H7 (cell line): Measurements from ENCODE around the gene IL12B. TPM values are rescaled to one million over a fixed set of nuclear protein-coding genes. Genes with fewer than 3 reads are reported as not detected.
"Not testable (repeated sequence)": the region's sequence is repeated elsewhere in the genome, so short reads cannot be mapped to it uniquely, and the experiment has no call there.

Experiments
- DNase-seq: peaks from one replicate; pipeline ENCODE4 v3.0.0; 2012
- H3K27me3 ChIP-seq: 2 replicates; pipeline ENCODE4 v1.6.0; 2011; ENCODE audit warnings: mild to moderate bottlenecking, low read length; ENCODE audit not compliant: control insufficient read depth, insufficient read depth
- H3K36me3 ChIP-seq: replicated peaks from 2 replicates; pipeline ENCODE4 v1.5.1; 2011; ENCODE audit warnings: low read length; ENCODE audit not compliant: control insufficient read depth, insufficient read depth
- H3K4me3 ChIP-seq: 2 replicates; pipeline ENCODE4 v1.5.1; 2011; ENCODE audit warnings: low read depth, mild to moderate bottlenecking, control low read depth, low read length, moderate library complexity; ENCODE audit not compliant: insufficient read depth
- total RNA-seq: library from RNA; depleted of rRNA; stranded (reverse); fragments of >200 nt; shearing (Covaris generic); gene quantifications from 2 replicates; pipeline ENCODE4 v1.2.3, GENCODE V29; 2014; rRNA removed

Gene IL12B
- total RNA-seq, 1 experiment from 2014 or later = not detected

GRCh38 chr5:159286420-159287035 is 43.8 kb downstream of the IL12B start:
- DNase-seq = peak; percentile 42
- no peaks in the 10 kb centered on the region; the same call in 1 of the 2 replicates for H3K36me3 ChIP-seq
- H3K27me3 ChIP-seq = no peaks in the 10 kb centered on the region
- H3K4me3 ChIP-seq = no peak overlapping the region

DNA sequence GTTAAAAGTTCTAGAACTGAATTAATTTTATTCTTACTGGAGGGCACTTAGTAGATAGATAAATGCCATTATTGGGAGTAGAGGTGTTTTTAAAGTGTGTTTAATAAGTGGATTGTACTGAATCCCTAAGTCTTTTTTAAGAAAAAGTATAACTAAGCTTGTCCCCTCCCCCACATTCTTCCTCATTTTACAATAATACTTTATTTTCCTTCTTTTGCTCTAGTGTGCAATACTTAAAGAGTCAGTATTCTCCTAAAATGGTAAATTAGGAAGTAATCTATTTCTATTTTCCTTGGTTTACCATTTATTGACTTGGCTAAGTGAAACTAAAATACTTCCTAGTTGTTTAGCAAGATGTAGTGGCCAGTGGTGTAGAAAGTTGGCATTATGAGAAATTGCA is 55.6 kb downstream of the IL12B start:
- no peaks in the 10 kb centered on the region for H3K27me3 ChIP-seq
- peaks cover under 1% of the 10 kb centered on the region; the same call in 1 of the 2 replicates for H3K36me3 ChIP-seq
- DNase-seq = no peak
- no peak overlapping the region for H3K4me3 ChIP-seq

DNA sequence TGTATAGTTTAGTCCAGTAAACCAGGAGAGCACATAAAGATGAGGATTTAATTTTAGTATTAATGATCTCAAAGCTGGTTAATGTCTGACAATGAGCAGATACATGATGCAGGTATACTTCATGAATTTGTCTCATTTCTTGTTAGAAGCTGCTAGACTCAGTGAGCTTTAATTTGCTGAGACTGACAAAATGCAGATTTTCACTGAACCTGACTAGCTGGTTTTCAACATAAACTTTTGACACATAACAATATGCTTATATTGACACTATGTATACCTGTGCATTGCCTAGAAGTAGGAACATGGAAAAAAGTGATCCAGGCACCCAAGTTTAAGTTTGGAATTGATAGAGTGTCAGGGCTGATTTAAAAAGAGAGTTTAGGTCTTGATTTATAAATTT is 56.4 kb downstream of the IL12B start:
- no peak for DNase-seq
- Histone ChIP-seq H3K36me3 (peaks cover 1% of the 10 kb centered on the region; the same call in 1 of the 2 replicates), H3K4me3 (no peak overlapping the region), H3K27me3 (no peaks in the 10 kb centered on the region)

- DNase-seq = no peak
- Histone ChIP-seq H3K27me3 (no peaks in the 10 kb centered on the region), H3K36me3 (peaks cover 3% of the 10 kb centered on the region), H3K4me3 (no peak overlapping the region)
These were observed 60.6 kb downstream of the IL12B start for GRCh38 chr5:159269723-159270122.

DNA sequence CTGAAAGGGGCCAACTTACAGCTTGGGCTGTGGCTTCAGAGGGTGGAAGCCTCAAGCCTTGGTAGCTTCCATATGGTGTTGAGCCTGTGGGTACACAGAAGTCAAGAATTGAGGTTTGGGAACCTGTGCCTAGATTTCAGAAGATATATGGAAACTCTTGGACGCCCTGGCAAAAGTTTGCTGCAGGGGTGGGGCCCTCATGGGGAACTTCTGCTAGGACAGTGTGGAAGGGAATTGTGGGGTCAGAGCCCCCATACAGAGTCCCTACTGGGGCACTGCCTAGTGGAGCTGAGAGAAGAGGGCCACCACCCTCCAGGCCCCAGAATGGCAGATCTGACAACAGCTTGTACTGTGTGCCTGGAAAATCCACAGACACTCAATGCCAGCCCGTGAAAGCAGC is 63.5 kb downstream of the IL12B start:
- not testable (repeated sequence) for H3K4me3 ChIP-seq, H3K27me3 ChIP-seq, DNase-seq, H3K36me3 ChIP-seq

Other genes with a start within 250 kb of the IL12B start
- 0.35 TPM in 1 of 2 replicates, not detected in the other for gene EBF1, start 230.6 kb downstream of the IL12B start, total RNA-seq
- 22.4 and 23.9 TPM in 2 replicates for gene RNF145, start 120.9 kb downstream of the IL12B start, total RNA-seq
- 29.9 and 36.0 TPM in 2 replicates for gene UBLCP1, start 67.2 kb downstream of the IL12B start, total RNA-seq